Heart left ventricle (tissue), 13 donors: Measurements from ENCODE around the gene HAND2.

ENCODE experiments used
- CTCF ChIP-seq, 12 donors: fragments of 200-600 bp; sonication (generic) in 4 of 12; IDR thresholded peaks; one replicate each; pipeline versions ENCODE4 v1.5.0 to v1.8.0; 2018 to 2022; ENCODE audit warnings: antibody characterized with exemption in 12 of 12, mild to moderate bottlenecking in 5 of 12
- POLR2A ChIP-seq, 2 donors: fragments of 450-650 bp; IDR thresholded peaks; one replicate each; pipeline ENCODE4 v1.6.1; 2017; ENCODE audit warnings: antibody characterized with exemption in 2 of 2, mild to moderate bottlenecking in 2 of 2, moderate library complexity in 2 of 2
- donor health status: ischemic (EF 13 %, LVEDD 7.1; RV severe dilation, severe dysfunction).
- donor health status: DM: no; HTN: yes; CAD: no.
- donor health status: DM: no; HTN: no; CAD: no.
- donor health status: ischemic (EF 25% LVEDD 6.9; RV normal size, moderate dysfunction).
- donor health status: ischemic (EF 25% LVEDD 5.7; RV mildly dilated, moderate dysfunction).
- donor health status: ischemic (EF 35%, LVEDD 5.7; RV mildly dilated, moderate dysfunction).
- donor health status: nonischemic (EF 11% LVEDD 7.7; RV severe dilation, severe dysfunction).
- donor health status: DM: yes; HTN: yes; CAD: no.
- donor health status: PGD.
- donor health status: ischemic (EF 29% LVEDD 5.4; RV normal size, mild dysfunction).
- donor health status: nonischemic (EF 23%, LVEDD 6.1; RV moderate dilation, normal function).

GRCh38 chr4:173516621-173517524 lies 13.2 kb downstream of the HAND2 start:
- no peak for TF ChIP-seq CTCF (IDR thresholded peaks at IDR 0.05)
- no peak for TF ChIP-seq POLR2A (IDR thresholded peaks at IDR 0.05)
